Lung microvascular endothelial cell (primary cell): ENCODE measurements around the gene RSRC1. TPM values are rescaled to one million over a fixed set of nuclear protein-coding genes. Genes with fewer than 3 reads are reported as not detected.

ENCODE experiments used
- DNase-seq, 2 donors: peaks; one replicate each; pipeline versions ENCODE4 v3.0.0 to v3.0.0-alpha.2; 2010; ENCODE audit warnings: low read depth in 2 of 2
- total RNA-seq: library from RNA; depleted of rRNA; stranded (reverse); fragments of >200 nt; gene quantifications from 2 replicates; pipeline ENCODE4 v1.2.1, GENCODE V29; 2014

Gene RSRC1
- total RNA-seq, 1 donor from 2014 or later: 26.8 TPM

GRCh38 chr3:158127250-158128219 is 17.6 kb downstream of the RSRC1 start:
- DNase-seq: peak in 1 of 2 donors; percentile 14

- DNase-seq: no peak
Observed at GRCh38 chr3:158128755-158129154, 18.9 kb downstream of the RSRC1 start.

GRCh38 chr3:158134363-158134762 is 24.5 kb downstream of the RSRC1 start:
- no peak for DNase-seq

- DNase-seq: peak in 1 of 2 donors; percentile 4
Observed at GRCh38 chr3:158140396-158140795, 30.5 kb downstream of the RSRC1 start.

- DNase-seq: no peak
Observed at GRCh38 chr3:158148218-158148617, 38.3 kb downstream of the RSRC1 start.

GRCh38 chr3:158152186-158152585 is 42.3 kb downstream of the RSRC1 start:
- DNase-seq: peak; percentile 7 to 69

- no peak for DNase-seq
Observed at GRCh38 chr3:158158969-158159368, 49.1 kb downstream of the RSRC1 start.

- no peak for DNase-seq
Observed at GRCh38 chr3:158159714-158160113, 49.8 kb downstream of the RSRC1 start.

- DNase-seq: peak in 1 of 2 donors; percentile 14
Observed at GRCh38 chr3:158160958-158161357, 51.1 kb downstream of the RSRC1 start.

- no peak for DNase-seq
Observed at GRCh38 chr3:158165141-158165655, 55.3 kb downstream of the RSRC1 start.

GRCh38 chr3:158165730-158166129 is 55.8 kb downstream of the RSRC1 start:
- peak in 1 of 2 donors; percentile 8 for DNase-seq

GRCh38 chr3:158166223-158166622 is 56.3 kb downstream of the RSRC1 start:
- DNase-seq: no peak

GRCh38 chr3:158167737-158168557 is 58.1 kb downstream of the RSRC1 start:
- peak; percentile 20 to 94 for DNase-seq

- no peak for DNase-seq
Observed at GRCh38 chr3:158169091-158169491, 59.2 kb downstream of the RSRC1 start.

- DNase-seq: no peak
Observed at GRCh38 chr3:158181096-158181495, 71.2 kb downstream of the RSRC1 start.

GRCh38 chr3:158185711-158186110 is 75.8 kb downstream of the RSRC1 start:
- DNase-seq: no peak

- no peak for DNase-seq
Observed at GRCh38 chr3:158200955-158201354, 91.1 kb downstream of the RSRC1 start.

GRCh38 chr3:158205324-158205723 is 95.4 kb downstream of the RSRC1 start:
- DNase-seq: no peak

GRCh38 chr3:158205994-158206393 is 96.1 kb downstream of the RSRC1 start:
- DNase-seq: no peak

GRCh38 chr3:158210067-158210466 is 100.2 kb downstream of the RSRC1 start:
- DNase-seq: no peak

- no peak for DNase-seq
Observed at GRCh38 chr3:158213461-158213860, 103.6 kb downstream of the RSRC1 start.

GRCh38 chr3:158217992-158218391 is 108.1 kb downstream of the RSRC1 start:
- DNase-seq: no peak
